Stimulated activated CD8-positive, alpha-beta memory T cell treated with anti-CD3 and anti-CD28 coated beads, Interleukin-7, amount 100 ng/mL, for 1 hour (primary cell): Measurements from ENCODE around the gene TAS2R30.
A peak's percentile ranks its signal among the peaks of the same experiment; 100 is the strongest.

Source experiments
- DNase-seq, 2 donors: peaks; one replicate each; pipeline ENCODE4 v3.0.0-alpha.2; 2020; ENCODE audit warnings: low read depth in 2 of 2

Gene TAS2R30, protein sequence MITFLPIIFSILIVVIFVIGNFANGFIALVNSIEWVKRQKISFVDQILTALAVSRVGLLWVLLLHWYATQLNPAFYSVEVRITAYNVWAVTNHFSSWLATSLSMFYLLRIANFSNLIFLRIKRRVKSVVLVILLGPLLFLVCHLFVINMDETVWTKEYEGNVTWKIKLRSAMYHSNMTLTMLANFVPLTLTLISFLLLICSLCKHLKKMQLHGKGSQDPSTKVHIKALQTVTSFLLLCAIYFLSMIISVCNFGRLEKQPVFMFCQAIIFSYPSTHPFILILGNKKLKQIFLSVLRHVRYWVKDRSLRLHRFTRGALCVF

DNA sequence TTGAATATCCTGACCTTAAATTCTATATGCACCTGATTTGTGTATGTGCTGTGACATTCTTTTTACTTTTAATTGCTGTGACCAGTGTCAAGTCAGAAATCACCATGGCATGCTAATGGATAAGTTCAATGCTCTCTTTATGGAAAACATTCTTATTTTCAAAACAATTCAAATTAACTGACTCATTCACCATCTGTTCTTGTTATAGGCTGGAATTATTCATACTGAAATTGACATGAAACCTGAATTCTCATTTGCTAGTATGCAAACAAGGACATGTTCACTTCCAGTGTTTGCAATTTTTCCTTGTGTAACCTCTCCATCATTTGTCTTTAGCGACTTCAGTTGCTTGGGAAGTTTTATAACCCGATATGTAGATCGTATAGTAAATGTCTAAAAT, at the start of gene TAS2R30:
Gene TAS2R30, minus strand, starts transcription at position 340 of the 400 bp plus-strand sequence. CDS start 400 bp downstream, outside the sequence.
- DNase-seq = no peak

GRCh38 chr12:11183011-11183410, 48.6 kb upstream of the TAS2R30 start:
- DNase-seq = no peak

GRCh38 chr12:11182529-11182928, 48.1 kb upstream of the TAS2R30 start:
- no peak for DNase-seq

- DNase-seq = no peak
Observed at GRCh38 chr12:11178250-11178649, 43.8 kb upstream of the TAS2R30 start.

DNA sequence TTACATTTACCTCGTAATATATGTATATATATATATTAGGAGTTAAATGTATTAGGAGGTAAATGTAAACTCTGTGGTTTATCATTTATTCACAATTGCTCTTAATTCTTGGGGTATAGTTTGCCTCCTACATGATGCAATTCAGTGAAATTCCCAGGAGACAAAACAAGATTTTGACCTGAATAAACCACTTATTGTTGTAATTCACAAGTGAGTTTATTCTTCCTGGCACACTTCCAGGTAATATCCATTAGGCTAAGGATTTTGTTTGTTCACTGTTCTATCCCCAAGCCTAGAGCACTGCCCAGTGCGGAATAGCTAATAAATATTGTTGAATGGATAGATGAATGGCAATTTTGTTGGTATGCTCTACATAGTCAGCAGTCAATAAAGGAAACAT, 39.6 kb upstream of the TAS2R30 start:
- DNase-seq = no peak

- DNase-seq = no peak
Observed at GRCh38 chr12:11171969-11172675, 37.7 kb upstream of the TAS2R30 start.

DNA sequence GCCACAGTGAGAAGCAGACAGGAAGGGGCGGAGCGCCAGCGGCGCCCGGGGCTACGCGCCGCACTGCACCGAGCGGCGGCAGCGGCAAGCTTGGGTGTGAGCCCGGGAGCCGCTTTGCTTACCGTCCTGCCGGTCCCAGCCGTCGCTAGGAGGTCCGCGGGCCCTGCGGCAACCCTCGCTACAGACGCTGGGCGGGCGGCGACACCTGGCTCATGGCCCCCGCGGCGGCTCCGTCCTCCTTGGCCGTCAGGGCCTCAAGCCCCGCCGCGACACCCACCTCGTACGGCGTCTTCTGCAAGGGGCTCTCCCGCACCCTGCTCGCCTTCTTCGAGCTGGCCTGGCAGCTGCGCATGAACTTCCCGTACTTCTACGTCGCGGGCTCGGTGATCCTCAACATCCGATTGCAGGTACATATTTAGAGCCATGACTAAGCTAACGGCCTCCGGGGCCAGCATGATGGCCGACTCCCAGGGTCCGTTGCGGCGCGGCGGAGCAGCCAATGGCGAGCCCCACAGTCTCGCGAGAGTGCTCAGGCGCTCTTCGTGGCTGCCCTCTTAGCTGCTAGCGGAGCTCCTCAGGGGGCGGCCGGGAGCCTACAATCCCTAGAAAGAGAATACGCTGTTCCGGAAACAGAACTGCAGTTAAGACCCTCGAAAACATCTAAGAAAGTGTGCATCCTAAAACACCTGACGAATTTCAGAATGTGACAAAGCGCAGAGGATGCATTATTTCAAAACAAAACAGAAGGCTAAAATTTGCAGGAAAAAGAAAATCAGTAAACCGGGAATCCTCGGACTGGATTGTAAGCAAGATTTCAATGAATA, 36.9 kb upstream of the TAS2R30 start, which contains the start of gene SMIM10L1:
Gene SMIM10L1, plus strand, starts transcription at position 50 of the 824 bp plus-strand sequence. Its CDS starts 163 bp downstream, at position 213.
- DNase-seq = peak; percentile 71 to 75

- DNase-seq = no peak
Observed at GRCh38 chr12:11170810-11171144, 36.3 kb upstream of the TAS2R30 start.

DNA sequence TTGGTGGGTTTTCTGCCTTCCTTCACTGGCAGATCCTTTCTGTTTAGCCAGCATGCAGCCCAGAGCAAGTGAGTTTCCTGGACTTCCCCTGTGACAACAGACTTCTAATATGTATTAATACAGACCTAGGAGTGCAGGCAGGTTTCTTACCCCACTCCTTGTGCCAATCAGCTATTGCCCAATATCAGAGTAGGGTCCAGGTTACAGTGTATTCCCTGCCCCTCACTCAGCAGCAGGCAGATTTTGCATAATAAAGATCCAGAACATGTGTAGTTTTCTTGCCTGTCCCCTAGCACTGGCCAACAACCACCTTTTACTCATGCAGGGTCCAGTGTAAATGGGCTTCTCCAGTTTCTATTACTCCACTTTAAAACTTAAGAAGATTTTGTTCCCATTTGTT, 31.9 kb upstream of the TAS2R30 start:
- DNase-seq = no peak

DNA sequence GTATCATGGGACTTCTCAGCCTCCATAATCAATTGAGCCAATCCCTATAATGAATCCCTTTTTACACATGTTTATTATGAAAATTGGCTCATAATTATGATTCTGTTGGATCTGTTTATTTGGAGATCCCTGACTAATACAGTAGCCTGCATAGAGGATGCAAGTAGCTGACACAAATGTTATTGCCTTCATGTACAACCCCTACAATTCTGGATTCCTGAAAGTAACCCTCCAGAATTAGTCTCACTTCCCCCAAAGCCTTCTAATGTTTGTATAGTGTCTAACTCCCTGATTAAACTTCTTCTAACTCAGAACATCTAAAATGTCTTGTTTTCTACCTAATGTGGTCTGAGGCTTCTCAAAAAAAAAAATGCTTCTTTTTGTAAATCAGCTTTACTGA, 29.9 kb upstream of the TAS2R30 start:
- DNase-seq = no peak

- DNase-seq = no peak
Observed at GRCh38 chr12:11162502-11162901, 28.1 kb upstream of the TAS2R30 start.

DNA sequence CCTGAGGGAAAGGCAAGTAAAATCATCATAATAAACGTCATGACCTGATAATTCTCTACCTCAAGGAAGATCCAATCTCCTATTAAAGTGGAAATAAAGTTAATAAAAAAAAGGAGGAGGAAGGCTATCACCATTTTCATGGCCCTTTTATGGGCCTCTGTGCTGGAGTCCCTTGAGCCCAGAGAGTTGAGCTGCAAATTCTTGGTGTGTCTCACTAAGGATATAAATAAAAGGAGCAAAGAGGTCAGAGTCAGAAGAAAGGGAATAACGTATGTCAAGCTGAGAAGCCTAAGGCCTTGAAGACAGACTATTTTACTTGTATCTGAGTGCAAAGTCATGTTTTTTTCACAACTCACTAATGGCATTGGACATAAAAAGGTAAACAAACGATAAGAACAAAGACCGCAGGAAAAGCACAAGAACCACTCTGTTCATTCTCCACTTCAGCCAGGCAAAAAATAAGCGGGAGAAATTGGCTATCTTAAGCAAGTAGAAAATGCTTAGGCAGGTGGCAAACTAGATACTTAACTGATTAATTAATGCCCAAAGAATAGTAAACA, 24.5 kb upstream of the TAS2R30 start:
- no peak for DNase-seq

- no peak for DNase-seq
Observed at GRCh38 chr12:11154400-11154925, 20.0 kb upstream of the TAS2R30 start.

DNA sequence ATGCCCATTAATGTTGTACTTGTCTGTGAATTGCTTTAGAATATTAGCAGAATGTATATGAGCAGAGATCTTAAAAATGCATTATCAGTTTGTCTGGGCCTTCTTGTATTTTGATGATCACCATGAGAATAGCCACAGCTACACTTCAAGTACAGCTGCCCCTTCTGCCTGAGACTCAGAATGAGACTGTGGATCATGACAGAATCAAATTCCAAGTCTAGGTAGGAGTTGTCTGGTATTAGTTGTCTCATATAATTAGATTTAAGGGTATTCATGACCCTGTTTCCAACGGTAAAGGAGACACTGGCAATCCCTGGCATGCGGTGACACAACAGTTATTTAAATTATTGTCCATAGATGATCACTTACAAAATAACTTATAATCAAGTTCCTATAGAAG, 18.3 kb upstream of the TAS2R30 start:
- DNase-seq = no peak

DNA sequence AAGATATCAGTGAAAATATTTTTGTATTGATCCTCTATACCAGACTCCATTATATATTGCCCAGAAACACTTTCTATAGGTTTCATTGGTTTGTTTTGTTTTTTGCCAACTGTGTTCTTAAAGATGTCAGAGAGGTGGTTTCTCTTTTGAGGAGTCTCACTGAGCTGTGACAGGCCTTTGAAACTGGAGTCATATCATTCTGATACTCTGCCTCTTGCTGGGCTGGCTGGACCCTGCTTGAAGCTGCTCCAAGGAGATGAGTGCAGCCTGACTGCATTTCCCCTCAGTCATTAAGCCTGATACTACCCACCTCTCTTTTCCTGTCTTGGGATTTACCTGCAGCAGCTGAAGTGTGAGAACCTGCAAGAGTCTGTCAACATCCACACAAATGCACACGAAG, 16.4 kb upstream of the TAS2R30 start:
- DNase-seq = no peak

- DNase-seq = no peak
Observed at GRCh38 chr12:11147420-11147819, 13.0 kb upstream of the TAS2R30 start.

- DNase-seq = no peak
Observed at GRCh38 chr12:11144297-11144696, 9.9 kb upstream of the TAS2R30 start.

GRCh38 chr12:11143352-11143751, 8.9 kb upstream of the TAS2R30 start:
- DNase-seq = no peak

DNA sequence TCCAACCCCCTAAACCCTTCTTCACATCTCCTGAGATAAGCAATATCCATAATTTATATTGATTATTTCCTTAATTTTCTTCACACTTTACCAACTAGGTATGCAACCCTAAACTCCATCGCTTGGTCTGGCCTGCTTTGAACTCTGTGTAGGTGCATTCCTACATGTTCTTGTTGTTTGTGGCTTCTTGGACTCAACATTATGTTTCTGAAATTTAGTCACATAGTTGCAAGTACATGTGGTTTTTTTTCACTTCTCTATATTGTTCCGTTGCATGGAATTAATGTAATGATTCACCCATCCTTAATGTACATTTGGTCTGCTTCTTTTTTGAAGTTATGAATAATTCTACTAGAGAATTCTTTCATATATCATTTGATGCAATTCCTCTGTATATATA, 1.6 kb upstream of the TAS2R30 start:
- DNase-seq = no peak

DNA sequence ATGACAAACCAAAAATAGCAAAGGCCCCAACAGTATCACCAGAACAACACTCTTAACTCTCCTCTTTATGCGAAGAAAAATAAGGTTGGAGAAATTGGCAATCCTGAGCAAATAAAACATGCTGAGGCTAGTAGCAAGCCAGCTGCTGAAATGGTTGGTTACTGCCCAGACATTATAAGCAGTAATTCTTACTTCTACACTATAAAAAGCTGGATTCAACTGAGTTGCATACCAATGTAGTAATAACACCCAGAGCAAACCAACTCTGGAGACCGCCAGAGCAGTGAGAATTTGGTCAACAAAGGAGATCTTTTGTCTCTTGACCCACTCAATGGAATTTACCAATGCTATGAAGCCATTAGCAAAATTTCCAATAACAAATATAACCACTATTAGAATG, 628 bp downstream of the TAS2R30 start:
- DNase-seq = no peak

- DNase-seq = no peak
Observed at GRCh38 chr12:11133162-11133561, 1.3 kb downstream of the TAS2R30 start.

DNA sequence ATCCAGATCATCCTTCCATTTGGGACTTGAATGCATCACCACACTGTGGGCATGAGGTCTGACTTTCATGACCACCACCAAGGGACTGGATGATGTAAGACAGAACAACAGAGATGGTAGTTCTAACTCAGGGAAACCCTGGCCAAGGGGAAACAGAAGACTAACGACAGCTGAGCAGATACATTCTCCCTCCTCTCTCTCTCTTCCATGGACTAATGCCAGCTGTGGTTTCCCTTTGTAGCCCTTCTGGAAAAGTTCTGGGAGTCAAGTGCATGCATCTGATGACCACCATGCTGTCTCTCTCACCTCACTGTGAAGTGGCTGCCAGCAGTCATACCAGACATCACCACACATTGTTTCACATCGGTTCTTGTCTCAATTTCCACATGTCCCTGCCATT, 3.4 kb downstream of the TAS2R30 start:
- no peak for DNase-seq
